GM21526 (cell line): ENCODE results near the gene ITGA5.

Experiments
- ATAC-seq: cut with Tn5 transposase; IDR thresholded peaks from one replicate; pipeline ENCODE4 v1.9.1; 2021; ENCODE audit warnings: moderate library complexity; ENCODE audit not compliant: unreplicated experiment, low FRiP score

ITGA5 gene

DNA sequence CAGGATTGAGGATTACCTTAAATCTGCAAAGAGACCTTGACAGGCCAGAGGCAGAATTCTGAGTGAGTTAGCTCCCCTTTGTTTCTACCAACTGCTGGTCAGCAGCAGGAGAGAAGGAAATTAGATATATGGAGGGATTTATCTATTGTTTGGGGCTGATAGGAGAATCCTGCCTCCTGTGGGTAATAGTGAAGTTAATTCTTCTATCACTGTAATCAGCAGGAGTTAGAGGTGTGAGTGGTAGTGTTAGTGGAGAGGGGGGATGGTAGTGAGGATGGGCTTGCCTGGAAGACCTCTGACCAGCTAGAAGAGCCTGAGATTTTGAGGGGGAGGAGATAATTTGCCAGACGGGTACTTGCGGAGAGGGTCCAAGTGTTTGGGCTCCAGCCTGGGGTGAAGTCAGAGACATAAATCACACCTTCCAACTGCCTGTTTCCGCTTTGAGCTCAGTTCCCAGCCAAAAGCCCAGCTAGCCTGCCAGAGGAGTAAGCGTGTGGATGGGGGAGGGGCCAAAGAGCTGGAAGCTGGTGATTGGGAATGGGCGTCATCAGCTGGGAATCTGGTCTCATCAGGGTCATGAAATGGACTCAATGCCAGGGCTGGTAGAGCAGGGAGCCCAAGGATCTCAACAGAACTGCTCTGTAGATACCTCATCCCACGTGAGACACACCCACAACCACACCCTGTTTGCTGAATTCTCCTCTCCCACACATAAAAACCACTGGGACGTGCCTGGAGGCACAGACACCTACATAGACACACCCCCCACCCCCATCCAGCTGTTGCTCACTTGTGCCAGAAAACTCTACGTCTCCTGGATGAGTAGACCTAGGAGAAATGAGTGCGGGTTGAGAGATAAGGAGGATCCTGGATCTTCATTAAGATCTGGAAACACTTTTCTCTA, 13.1 kb upstream of the ITGA5 start:
- ATAC-seq = no peak

DNA sequence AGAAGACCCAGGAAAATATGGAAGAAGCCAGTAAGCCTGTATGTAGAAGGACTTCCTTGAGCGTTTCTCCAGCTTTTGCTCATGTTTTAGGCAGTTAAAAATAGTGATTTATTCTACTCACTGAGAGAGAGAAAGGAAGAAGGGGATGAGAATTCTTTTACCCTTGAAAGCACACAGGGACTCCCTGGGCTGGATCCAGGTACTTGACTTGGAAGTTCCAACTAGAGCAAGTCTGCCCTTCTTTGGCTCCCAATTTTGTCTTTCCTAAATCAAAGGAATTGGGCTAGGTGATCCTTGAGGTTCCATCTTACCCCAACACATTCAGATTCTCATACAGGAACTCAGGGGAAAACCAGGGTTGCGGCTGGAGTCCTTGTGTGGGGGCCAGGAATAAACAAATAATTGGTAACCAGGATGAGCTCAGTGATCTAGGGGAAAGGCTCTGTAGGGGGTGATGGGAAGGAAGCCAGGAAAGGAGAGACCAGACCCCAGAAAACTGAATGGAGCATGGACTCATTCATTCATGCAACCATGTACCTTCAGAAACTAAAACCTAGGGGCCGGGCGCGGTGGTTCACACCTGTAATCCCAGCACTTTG, 11.5 kb upstream of the ITGA5 start:
- ATAC-seq = no peak

GRCh38 chr12:54429014-54429471, 10.0 kb upstream of the ITGA5 start:
- no peak for ATAC-seq

- ATAC-seq = no peak
Observed at GRCh38 chr12:54428050-54429013, 9.3 kb upstream of the ITGA5 start.

- ATAC-seq = no peak
Observed at GRCh38 chr12:54427106-54427505, 8.0 kb upstream of the ITGA5 start.

GRCh38 chr12:54426690-54427089, 7.6 kb upstream of the ITGA5 start:
- no peak for ATAC-seq

GRCh38 chr12:54425702-54426101, 6.6 kb upstream of the ITGA5 start:
- ATAC-seq = no peak

- no peak for ATAC-seq
Observed at GRCh38 chr12:54424224-54424623, 5.2 kb upstream of the ITGA5 start.

GRCh38 chr12:54423816-54424150, 4.7 kb upstream of the ITGA5 start:
- no peak for ATAC-seq

- ATAC-seq = no peak
Observed at GRCh38 chr12:54421879-54422250, 2.8 kb upstream of the ITGA5 start.

- no peak for ATAC-seq
Observed at GRCh38 chr12:54421175-54421878, 2.3 kb upstream of the ITGA5 start.

DNA sequence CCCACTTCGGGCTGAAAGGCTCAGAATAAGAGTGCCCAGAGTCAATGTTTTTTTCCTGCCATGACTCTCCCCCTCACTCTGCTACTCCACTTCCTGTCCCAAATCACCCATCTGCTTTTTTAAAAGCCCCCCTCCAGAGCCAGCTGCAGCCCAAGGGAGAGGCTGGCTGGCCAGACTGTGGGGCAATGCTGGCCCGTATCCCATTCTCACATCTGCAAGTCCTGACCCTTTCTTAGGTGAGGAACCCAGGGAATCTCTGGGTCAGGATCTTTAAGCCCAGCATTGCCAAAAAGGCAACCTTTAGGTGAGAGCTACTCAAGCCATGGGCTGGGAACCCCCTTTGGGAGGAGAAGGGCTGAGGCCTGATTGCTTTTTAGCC, 1.7 kb upstream of the ITGA5 start:
- ATAC-seq = no peak

DNA sequence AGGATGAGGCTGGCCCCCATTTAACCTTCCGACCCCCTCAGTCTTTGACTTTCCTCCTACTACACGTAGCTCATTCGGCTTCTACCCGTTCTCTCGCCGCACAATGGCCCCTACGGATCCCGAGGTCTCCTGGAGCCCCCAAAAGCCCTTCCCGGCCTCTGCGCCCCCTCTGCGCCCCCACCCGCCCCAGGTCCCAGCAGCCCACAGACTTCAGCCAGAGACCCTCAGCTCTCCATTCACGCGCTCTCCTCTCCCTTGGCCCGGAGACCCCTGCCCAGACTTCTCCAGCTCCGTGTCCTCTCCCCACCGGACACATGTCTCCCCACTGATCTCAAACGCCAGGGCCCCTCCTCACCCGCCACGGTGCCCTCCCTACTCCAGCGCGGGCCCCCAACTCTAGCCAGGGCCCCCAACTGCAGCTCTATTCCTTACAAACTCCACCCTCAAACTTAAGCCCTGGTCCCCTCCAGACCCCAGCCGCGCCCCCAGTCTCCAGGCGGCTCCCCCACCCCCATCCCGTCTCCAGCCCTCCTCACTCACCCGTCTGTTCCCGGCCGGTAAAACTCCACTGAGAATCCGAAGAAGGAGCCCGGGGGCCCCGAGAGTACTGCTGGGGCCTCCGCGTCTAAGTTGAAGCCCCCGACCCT, 502 bp downstream of the ITGA5 start:
- no peak for ATAC-seq

GRCh38 chr12:54417712-54418440, 1.2 kb downstream of the ITGA5 start:
- ATAC-seq = no peak

DNA sequence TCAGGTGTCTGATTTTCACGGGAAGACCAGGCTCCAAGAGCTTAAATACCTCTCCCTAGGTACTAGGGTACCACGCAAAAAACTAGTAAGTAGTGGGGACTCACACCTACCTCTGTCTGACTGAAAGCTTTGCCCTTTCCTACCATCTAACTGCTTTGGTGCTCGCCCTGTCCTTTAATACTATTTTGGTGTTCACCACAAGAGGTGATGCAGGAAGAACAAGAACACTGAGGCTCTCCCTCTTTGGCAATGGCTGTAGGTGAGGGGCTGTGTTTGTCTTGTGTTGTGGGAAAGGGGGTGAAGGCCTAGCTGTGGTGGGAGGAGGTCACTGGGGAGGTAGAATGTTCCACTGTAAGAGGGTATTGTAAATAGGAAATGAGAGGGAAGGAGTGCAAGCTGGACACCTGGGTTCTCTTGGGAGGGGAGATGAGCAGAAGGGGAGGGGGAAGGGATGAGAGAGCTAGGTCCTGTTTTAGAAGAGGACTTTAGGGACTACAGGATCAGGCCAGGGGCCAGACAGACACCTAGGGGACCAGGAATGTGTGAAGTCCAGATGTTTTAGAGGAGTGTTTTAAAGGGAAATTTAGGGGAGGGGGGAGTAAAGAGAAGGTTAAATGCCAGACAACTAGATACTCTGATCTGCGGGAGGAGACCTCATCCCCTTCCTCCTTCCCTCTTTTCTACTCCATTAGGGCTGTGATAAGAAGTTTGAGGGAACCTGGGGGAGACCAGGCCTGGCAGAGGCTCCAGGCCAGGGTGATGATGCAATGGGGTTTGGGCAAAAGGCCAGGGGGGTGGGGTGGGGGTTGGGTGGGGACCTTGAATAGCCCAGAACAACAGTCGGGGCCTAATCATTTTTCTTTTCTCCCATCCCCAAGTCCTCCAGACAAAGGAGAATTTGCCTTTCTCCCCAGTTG, 2.1 kb downstream of the ITGA5 start:
- ATAC-seq = no peak

DNA sequence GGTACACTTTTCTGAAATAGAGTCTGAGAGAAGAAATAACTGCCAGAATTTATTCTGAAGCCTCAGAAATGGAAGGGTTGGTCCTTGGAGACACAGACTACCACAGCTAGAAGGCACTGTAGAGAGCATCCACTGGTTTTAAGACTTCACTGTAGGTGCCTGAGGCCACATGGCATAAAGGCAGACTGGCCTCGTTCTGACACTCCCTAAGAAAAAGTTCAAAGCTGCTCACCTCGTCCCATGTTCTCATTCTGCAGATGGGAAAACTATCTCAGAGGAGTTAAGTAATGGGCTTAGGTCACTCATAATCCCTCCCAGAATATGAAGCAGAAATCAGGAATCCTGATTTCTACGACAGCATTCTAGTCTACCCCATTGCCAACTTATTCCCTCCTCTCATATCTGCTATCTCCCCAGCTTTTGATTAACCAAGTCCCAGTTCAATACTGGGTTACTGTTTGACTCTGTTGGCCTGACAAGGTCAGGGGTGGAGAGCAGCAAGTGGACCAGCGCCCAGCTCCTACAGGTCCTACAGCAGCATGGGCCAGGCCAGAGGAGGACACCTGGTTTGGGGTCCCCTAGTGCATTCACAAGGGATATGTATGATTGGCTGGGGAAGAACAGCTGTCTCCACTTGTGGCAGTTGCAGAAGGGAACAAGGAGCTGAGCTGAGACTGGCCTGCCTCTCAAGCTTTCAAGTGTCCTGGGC, 3.7 kb downstream of the ITGA5 start:
- ATAC-seq = no peak

DNA sequence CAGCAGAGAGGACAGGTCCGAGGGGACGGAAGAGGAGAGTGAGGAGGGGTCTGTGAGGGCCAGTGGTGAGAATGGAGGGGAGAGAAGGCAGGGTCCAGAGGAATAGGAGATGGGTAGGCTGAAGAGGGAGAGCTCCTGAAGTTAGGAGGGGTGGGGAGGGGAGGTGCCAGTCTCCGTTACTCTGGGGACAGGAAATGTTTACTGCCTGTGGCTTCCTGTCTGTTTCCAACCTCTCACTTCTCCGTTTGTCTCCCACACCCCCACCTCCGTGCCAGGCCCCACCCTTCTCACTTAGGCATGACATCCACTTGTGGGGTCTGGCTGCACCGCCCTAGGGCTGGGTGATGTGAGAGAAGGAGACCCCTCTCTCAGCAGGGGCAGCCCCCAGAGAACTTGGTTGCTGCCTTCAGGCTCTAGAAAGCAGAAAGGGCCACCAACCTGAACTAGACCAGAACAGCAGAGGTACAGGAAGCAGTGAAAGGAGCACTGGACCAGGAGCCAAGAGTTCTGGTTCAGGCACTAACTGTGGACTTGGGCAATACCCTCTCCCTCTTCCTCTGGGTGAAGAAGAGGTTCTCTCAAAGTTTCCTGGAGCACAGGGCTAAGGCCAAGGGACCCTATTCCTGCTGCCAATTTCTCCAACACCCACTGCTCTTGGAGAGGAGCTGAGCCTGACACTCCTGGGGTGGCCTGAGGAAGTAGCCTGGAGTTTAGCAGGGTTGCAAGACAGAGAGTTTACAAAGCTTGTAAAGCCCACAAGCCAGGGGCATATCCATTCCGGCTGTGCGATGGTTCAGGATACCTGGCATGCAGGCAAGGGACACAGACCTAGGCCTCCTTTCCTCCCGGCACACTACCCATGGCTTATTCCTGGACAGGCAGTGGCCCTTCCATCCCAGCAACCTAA, 5.5 kb downstream of the ITGA5 start:
- no peak for ATAC-seq
